ENCODE results near the gene ECM2. TPM values are rescaled to one million over a fixed set of nuclear protein-coding genes. Genes with fewer than 3 reads are reported as not detected.

ECM2 gene
- total RNA-seq, 1 experiment from 2014 or later: not detected

DNA sequence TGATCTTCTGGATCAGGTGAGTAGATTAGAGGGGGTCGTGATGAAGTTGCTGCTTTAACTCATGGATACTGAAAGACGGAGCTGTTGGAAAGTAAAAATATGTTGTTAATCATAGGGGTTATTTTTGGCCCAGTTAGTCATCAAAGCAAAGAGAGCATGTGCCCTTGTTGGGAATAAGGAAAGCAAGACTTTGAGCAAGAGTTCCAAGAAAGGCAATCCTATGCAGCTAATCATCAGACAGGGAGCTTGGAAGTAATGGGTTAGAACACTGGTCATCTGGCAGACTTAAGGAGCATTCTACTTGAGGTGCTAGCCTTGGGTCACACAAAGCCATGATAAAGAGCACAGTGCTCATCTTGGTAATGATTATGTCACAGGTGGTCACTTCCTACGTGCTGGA, 71.8 kb downstream of the ECM2 start:
- no peak overlapping the region for H3K27ac Mint-ChIP-seq (ENCODE audit: unreplicated experiment)
- TF ChIP-seq, protein P1, sequence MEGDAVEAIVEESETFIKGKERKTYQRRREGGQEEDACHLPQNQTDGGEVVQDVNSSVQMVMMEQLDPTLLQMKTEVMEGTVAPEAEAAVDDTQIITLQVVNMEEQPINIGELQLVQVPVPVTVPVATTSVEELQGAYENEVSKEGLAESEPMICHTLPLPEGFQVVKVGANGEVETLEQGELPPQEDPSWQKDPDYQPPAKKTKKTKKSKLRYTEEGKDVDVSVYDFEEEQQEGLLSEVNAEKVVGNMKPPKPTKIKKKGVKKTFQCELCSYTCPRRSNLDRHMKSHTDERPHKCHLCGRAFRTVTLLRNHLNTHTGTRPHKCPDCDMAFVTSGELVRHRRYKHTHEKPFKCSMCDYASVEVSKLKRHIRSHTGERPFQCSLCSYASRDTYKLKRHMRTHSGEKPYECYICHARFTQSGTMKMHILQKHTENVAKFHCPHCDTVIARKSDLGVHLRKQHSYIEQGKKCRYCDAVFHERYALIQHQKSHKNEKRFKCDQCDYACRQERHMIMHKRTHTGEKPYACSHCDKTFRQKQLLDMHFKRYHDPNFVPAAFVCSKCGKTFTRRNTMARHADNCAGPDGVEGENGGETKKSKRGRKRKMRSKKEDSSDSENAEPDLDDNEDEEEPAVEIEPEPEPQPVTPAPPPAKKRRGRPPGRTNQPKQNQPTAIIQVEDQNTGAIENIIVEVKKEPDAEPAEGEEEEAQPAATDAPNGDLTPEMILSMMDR (IDR thresholded peaks at IDR 0.05; ENCODE audit: unreplicated experiment): no peak

DNA sequence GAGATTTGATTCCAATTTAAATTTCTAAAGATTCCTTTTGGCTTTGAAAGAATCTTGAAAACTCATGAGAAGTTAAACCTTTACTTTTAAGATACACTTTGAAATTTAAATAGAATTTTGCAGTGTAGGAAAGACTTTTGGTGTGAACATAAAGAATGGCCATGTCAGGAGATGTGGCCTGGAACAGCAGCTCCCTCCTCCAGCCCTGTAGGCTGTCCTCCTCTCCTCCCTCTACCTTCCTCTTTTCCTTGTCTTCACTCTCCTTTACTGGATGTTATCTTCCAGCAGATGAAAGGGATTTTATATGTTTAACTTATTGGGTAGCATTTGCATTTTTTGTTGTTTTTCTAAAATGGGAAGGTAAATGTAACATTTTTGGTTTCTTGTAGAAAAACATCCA, 72.4 kb downstream of the ECM2 start:
- Mint-ChIP-seq H3K36me3 (ENCODE audit: insufficient read depth, unreplicated experiment) (no peaks in the 10 kb centered on the region), H3K4me1 (ENCODE audit: low read depth, unreplicated experiment) (no peaks in the 10 kb centered on the region), H3K27me3 (ENCODE audit: unreplicated experiment) (no peaks in the 10 kb centered on the region), H3K27ac (ENCODE audit: unreplicated experiment) (no peak overlapping the region), H3K9me3 (ENCODE audit: low read depth, unreplicated experiment) (no peaks in the 10 kb centered on the region), H3K4me3 (ENCODE audit: low read depth, unreplicated experiment) (no peak overlapping the region)
- DNase-seq: no peak
- intact Hi-C loops (cut with micrococcal nuclease; ENCODE audit: unreplicated experiment): no loop called here
- CTCF ChIA-PET: interaction anchor here (0.6 kb wide), 1 partner anchor 1918 kb away, joined by 3 read pairs; no protein-coding TSS in a partner anchor
- TF ChIP-seq, protein P1 (IDR thresholded peaks at IDR 0.05; ENCODE audit: unreplicated experiment): no peak
- BruUV-seq (replicated peaks): no TSS peak

More for the DNA sequence above, 71.8 kb downstream of the ECM2 start:
- Mint-ChIP-seq H3K36me3 (ENCODE audit: insufficient read depth, unreplicated experiment) (no peaks in the 10 kb centered on the region), H3K4me1 (ENCODE audit: low read depth, unreplicated experiment) (no peaks in the 10 kb centered on the region), H3K4me3 (ENCODE audit: low read depth, unreplicated experiment) (no peak overlapping the region), H3K27me3 (ENCODE audit: unreplicated experiment) (no peaks in the 10 kb centered on the region), H3K9me3 (ENCODE audit: low read depth, unreplicated experiment) (no peaks in the 10 kb centered on the region)
- intact Hi-C loops (cut with micrococcal nuclease; ENCODE audit: unreplicated experiment): no loop called here
- BruUV-seq (replicated peaks): no TSS peak
- DNase-seq: no peak
- CTCF ChIA-PET: interaction anchor here (0.6 kb wide), 1 partner anchor 1918 kb away, joined by 3 read pairs; no protein-coding TSS in a partner anchor

- H3K4me3 Mint-ChIP-seq (ENCODE audit: low read depth, unreplicated experiment): no peak overlapping the region
Measured at GRCh38 chr9:92457576-92457975, 78.2 kb downstream of the ECM2 start.

DNA sequence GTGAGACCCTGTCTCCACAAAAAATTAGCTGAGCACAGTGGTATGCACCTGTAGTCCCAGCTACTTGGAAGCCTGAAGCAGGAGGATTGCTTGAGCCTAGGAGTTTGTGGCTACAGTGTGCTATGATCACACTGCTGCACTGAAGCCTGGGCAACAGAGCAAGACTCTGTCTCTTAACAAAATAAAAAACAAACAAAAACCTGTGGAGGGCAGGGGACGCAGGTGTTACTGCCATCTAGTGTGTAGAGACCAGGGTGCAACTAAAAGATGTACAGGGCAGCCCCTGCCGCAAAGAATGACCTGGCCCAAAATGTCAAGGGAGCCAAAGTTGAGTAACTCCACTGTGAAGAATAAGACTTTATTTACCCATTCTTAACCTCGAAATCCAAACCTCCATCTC, 80.6 kb downstream of the ECM2 start:
- no peaks in the 10 kb centered on the region for H3K4me1 Mint-ChIP-seq (ENCODE audit: low read depth, unreplicated experiment)
- no TSS peak for BruUV-seq (replicated peaks)
- DNase-seq: no peak
- CTCF ChIA-PET: no interaction called here
- no peaks in the 10 kb centered on the region for H3K27me3 Mint-ChIP-seq (ENCODE audit: unreplicated experiment)
- H3K4me3 Mint-ChIP-seq (ENCODE audit: low read depth, unreplicated experiment): no peak overlapping the region
- no peaks in the 10 kb centered on the region for H3K36me3 Mint-ChIP-seq (ENCODE audit: insufficient read depth, unreplicated experiment)
- no peaks in the 10 kb centered on the region for H3K9me3 Mint-ChIP-seq (ENCODE audit: low read depth, unreplicated experiment)
- intact Hi-C loops (cut with micrococcal nuclease; ENCODE audit: unreplicated experiment): no loop called here
- no peak overlapping the region for H3K27ac Mint-ChIP-seq (ENCODE audit: unreplicated experiment)
- TF ChIP-seq, protein P1 (IDR thresholded peaks at IDR 0.05; ENCODE audit: unreplicated experiment): no peak

More at GRCh38 chr9:92457576-92457975, 78.2 kb downstream of the ECM2 start:
- no TSS peak for BruUV-seq (replicated peaks)
- Mint-ChIP-seq H3K27me3 (ENCODE audit: unreplicated experiment) (no peaks in the 10 kb centered on the region), H3K27ac (ENCODE audit: unreplicated experiment) (no peak overlapping the region), H3K36me3 (ENCODE audit: insufficient read depth, unreplicated experiment) (no peaks in the 10 kb centered on the region), H3K4me1 (ENCODE audit: low read depth, unreplicated experiment) (no peaks in the 10 kb centered on the region), H3K9me3 (ENCODE audit: low read depth, unreplicated experiment) (no peaks in the 10 kb centered on the region)
- TF ChIP-seq, protein P1 (IDR thresholded peaks at IDR 0.05; ENCODE audit: unreplicated experiment): no peak
- DNase-seq: no peak
- intact Hi-C loops (cut with micrococcal nuclease; ENCODE audit: unreplicated experiment): no loop called here
- CTCF ChIA-PET: no interaction called here

Data from Calu3 (cell line).